ENCODE measurements around the gene C9orf50.

Gene C9orf50

DNA sequence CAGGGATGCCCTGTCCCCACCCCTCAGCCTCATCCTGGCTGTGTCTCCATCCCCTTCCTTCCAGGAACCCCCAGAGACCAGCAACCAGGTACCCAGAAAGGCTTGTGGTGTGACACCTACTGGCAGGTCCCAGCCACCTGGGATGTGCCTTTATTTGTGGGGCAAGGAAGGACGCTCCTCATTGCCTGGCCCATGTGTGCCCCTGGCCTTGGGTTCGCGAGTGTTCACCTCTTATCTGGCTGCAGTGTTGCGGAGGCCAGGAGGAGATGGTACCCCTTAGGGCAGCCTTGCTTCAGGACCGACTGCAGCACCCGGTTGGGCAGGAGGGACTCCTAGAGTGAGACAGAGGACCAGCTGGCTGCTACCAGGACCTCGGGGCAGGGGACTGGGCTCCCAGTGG lies 8.8 kb downstream of the C9orf50 start:
- DNase-seq (ENCODE audit: insufficient read length, low spot score): no peak
- no peak for FAIRE-seq

DNA sequence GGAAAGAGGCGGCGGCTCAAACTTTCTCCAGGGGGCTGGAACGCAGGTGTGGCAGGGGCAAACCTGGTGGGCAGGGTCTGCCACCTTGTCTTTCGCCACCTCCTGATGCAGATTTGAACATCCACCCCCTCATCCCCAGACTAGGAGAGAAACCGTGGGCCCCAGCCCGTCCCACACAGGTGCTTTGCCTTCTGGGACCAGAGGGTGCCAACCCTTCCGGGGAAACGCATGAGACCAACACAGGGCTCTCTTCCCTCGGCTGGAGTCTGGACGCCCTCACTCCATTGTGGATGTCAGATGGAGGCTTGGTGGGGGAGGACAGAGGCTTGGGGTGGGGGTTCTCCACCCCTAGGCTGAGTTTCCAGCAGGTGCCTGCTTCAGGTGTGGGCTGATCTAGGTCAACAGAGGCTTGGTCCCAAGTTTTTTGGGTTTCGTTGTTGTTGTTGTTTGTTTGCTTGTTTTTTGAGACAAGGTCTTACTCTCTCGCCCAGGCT lies 9.5 kb downstream of the C9orf50 start:
- DNase-seq (ENCODE audit: insufficient read length, low spot score) (no peak), FAIRE-seq (no peak)

DNA sequence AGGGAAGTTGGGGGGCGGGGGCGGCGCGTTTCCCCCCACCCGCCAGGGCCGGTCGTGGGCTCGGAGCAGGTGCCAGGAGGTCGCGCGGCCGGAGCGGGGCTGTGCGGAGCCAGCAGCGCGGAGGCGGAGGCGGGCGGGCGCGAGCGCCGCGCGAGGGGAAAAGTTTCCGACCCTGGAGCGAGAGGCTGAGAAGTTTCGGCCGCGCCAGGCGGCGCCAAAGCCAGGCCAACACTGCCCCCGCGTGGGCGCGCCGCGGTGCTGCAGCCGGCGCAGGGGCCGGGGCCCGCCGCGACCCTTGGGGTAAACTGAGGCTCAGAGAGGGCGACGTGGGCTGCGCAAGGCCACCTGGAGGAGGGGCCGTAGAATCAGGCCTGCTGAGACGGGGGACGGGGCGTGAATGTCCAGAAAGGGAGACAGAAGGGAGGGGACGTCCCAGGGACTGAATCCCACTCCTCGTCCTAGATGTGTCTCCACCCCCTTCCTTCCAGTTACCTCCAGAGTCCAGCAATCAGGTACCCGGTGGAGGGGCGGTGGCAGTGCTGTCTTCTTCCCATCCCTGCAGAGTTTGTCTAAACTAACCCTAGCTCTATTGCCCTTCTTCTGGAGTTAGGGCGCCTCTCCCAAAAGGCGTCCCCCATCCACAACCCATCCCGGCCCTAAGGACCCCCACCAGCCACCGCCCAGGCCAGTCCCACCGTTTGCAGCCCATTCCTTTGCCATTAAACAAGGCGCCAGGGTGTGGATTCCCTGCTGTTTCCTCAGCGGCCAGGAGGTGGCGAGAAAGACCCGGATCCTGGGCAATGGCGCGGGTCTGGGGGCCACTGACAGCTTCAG lies 10.2 kb downstream of the C9orf50 start:
- FAIRE-seq (no peak), DNase-seq (ENCODE audit: insufficient read length, low spot score) (peak; percentile 69)

DNA sequence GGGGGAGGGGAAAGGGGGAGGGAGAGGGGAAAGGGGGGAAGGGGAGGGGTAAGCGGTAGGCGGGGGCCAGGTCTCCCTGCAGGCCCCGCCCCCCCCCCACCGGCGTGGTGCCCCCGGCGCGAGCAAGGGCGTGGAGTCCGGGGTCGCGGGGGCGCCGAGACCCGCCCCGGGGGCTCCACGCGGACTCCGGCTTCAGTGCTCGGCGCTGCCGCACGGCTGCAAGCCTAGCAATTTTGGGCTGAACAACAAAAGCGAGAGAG lies 10.8 kb downstream of the C9orf50 start:
- no peak for DNase-seq (ENCODE audit: insufficient read length, low spot score)
- no peak for FAIRE-seq

DNA sequence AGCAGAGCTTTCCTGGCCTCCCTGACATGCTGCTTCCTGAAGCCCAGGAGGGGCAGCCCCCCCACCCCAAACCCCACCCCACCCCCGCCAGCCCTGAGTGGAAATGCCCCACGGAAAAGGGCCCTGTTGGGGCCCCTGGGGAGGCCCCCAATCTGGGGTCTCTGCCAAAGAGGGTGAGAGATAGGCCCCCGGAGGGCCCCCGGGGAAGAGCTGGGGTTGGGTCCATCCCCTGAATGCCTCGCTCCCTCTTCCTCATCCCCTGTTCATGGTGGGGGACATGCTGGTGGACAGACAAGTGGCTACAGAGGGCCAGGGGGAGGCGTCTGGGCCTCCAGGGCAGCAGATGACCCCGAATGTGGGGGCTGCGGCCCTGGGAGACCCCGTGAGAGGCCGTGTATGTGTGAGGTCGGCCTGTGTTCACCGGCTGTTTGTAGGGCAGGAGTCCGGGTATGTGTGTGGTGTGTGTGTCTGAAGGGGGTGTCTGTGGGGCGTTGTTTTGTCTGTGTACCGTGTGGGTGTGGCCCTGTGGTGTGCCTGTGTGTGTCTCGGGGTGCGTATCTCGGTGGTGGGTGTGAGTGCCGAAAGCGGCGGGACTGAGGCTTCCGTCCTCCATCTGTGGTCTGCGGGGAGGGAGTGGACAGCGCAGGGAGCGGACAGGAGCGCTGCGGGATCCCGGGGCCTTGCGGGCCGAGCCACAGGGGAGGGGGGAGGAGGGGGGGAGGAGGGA lies 11.3 kb downstream of the C9orf50 start:
- FAIRE-seq (no peak), DNase-seq (ENCODE audit: insufficient read length, low spot score) (no peak)

DNA sequence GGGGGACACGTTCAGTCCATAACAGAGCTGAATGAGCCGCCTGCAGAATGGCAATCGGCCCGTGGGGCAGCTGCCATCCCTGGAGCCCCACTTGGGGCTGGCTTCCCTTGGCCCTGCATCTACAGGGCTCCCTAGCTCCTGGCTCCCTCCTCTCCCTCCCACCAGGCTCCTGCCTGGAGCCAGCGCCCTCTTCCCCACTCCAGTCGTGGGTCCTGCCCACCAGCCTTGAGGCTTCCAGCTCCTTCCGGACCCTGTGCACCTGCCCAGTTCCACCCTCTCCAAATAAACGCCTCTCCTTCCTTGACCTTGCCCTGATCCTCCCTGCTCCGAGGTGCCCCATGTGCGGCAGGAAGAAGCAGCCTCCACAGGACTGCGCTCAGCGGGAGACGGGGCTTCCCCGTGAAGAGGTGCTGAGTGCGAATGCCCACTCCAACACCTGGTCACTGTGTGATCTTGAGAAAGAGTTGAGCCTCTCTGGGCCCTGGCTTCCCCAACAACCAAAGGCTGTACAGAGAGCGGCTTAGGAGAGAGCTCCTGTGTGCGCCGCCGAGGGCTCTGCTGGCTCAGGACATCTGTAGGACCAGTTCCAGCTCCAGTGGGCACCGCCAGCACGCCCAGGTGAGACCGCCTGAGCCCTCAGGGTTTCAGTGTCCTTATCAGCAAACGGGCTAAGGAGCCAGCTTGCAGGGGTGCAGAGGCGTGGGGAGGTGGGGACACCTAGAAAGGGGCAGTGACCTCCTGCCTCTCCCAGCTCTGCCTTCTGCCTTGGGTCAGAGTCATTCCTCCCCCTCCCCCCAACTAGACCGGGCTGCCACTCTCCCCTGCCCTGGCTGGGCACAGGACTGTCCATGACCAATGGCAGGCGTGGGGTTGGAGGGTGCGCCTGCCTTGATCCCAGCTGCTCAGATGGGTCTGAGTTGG lies 12.1 kb downstream of the C9orf50 start:
- FAIRE-seq (no peak), DNase-seq (ENCODE audit: insufficient read length, low spot score) (no peak)

DNA sequence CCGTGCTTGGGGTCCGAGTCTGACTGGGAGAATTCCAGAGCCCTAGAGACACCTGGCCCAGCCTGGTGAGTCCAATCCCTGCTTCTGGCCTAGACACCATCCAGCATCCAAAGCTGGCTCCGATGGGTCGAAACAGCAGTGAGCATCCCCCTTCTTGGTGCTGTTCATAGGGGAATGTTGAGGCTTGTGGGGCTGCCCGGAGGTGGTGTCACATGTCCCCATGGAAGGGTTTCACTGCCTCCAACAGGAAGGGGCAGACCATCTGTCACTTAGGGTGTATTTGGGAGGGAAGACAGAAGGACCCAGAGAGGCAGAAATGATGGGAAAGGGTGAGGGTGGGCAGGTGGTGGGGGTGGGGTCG lies 13.9 kb downstream of the C9orf50 start:
- no peak for DNase-seq (ENCODE audit: insufficient read length, low spot score)
- no peak for FAIRE-seq

DNA sequence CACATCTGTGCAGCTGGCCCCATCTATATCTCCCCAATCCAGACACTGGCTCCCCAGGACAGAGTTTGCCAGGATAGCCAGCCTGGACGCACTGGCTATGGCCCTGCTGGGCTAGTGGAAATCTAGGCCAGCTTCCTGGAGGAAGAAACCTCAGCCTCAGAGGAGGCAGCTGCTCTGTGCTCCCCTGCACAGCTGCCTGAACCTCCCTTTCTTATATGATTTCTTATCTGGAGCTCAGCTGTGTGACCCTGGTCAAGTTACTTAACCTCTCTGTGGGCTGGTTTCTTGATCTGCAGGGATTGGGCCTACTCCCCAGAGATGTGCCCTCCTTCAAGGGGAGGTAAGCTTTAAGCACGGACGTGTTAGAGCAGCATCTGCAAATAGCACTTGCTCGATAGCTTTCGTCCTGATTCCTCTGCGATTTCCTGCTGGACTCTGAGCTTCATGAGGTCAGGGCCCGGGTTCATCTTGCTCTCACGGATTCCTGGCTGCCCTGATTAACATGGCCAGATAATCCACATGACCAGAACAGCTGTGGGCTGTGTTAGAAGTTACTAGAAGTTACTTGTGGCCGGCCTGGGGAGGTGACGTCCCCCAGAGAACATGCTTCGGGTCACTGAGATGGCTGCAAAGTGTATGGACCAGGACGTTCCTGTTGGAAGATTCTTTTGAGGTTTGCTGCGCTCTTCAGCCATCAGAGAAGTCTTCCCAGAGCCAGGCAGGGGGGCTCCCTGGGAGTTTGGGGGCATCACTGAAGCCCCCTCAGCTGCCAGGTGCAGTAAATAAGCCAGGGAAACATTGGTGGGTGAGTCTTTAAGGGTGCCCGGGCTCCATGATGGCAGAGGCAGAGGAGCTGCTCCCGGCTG lies 14.5 kb downstream of the C9orf50 start:
- FAIRE-seq (no peak), DNase-seq (ENCODE audit: insufficient read length, low spot score) (no peak)

DNA sequence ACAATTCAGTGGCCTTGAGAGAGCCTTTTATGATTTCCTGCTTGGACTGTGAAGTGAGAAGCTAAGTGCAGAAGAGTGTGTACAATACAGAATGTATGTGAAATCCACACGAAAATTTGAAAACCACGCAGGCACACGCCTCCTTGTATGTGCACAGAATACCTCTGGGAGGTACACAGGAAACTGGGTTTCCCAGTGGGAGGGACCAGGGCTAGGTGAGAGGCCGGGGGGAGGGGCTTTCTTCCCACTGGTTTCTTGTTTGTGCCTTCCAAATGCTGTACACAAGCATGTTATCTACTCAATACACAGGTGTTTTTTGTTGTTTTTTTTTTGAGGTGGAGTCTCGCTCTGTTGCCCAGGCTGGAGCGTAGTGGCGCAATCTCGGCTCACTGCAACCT lies 16.1 kb downstream of the C9orf50 start:
- DNase-seq (ENCODE audit: insufficient read length, low spot score) (no peak), FAIRE-seq (no peak)

DNA sequence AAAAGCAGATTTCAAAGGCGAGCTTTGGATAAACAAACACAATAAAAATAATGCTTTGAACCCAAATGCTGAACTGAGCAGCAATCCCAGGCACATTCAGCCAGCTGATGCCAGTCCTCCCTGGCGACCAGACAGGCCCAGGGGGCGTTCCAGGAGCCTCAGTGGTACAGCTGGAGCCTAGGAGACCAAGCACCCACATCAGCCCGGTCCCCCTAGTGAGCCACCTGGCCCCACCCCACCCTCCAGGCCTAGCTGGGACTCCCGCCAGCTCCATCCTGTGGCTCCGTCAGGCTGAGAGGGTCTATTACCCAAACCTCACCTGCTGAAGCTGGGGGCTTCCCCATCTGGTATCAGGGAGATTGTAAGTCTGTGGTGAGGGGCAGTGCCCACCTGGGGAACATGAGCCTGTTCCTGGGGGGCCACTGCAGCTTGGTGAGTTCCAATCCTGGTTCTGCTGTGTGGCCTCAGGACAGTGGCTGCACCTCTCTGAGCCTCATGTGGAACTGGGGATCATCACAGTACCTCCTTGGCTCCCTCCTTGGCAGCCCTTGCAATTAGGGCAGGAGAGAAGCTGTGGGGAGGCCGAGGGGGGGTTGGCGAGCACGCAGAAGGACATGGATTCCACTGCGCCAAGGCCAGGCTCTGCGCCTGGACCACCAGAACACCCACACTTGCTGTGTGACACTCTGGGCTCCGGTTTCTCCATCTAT lies 16.7 kb downstream of the C9orf50 start:
- FAIRE-seq (no peak), DNase-seq (ENCODE audit: insufficient read length, low spot score) (no peak)

DNA sequence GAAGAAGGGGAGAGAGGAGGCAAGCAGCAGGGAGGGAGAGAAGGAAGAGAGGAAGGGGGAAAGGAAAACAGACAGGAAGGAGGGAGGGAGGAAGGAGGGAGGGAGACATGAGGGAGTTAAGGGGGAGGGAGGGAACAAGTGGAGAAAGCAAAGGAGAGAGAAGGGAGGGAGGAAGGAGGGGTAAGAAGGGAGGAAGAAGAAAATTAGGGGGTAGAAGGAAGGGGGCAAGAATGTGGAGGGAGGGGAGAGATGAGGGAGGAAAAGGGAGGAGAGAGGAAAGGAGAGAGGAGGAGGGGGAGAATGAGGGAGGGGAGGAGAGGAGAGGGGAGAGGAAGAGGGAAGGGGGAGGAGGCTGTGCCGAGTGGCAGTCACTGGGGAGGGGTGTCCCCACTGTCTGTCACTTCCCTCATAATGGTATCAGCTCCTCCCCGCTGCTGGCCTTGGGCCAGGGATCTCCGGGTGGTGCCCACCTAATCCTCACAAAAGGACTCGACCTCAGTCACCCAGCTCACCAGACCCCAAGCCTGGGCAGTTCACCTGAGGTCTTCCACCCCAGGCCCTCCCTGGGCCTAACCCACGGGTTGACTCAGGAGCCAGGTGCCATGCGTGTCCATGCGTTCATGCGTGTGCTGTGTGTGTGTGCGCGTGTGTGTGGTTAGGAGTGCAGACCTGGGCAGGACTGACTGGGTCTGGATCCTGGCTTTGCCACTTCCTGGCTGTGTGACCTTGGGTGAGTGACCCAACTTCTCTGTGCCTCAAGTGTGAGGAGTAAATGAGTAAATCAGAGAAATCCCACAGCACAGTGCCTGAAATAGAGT lies 18.1 kb downstream of the C9orf50 start:
- no peak for DNase-seq (ENCODE audit: insufficient read length, low spot score)
- no peak for FAIRE-seq

DNA sequence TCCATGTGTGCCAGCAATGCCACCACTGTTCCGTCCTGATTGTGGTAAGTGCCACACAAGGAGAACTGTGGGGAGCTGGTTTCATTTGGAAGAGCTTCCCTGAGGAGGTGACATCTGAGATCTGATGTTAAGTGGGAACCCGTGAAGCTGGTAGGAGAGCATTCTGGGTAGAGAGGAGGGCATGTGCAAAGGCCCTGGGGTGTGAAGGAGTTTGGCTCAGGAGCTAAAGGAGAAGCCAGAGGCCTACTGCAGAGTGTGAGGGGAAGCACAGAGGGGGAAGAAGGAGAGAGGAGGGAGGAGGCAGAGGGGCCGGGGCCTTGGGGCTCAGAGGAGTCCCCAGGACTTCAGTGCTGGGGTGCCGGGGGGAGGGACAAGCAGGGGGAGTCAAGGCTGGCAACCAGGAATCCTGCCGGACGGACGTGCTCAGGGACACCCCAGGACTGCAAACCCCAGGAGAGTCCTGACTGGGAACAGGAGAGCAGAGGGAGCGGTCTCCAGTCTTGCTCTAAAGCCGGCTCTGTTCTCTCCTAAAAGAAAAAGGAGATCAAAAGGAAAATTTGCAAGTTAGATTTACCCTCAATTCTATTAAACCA lies 19.7 kb downstream of the C9orf50 start:
- FAIRE-seq (no peak), DNase-seq (ENCODE audit: insufficient read length, low spot score) (no peak)

DNA sequence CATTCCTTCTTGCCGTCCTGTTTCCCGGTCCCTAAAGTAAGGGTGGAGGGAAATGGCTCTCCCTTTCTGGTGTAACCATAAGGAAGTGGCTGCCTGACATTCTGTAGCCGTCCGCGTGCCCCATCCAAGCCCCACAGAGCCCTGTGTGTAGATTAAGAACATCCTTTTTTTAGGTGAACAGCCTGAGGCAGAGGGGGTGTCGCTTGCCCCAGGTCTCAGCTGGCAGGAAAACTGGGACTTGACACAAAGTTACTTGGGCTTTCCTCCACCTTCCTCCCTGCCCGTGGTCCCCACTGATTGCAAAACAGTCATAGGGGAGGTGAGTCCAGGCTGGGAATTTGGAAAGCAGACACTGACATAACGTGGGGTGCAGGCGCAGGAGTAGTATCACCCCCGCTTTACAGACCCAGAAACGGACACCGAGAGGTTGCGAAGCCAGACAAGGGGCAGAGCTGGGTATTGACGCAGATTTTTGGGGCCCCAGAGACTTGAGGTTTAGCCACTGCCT lies 22.8 kb downstream of the C9orf50 start:
- FAIRE-seq (no peak), DNase-seq (ENCODE audit: insufficient read length, low spot score) (no peak)

DNA sequence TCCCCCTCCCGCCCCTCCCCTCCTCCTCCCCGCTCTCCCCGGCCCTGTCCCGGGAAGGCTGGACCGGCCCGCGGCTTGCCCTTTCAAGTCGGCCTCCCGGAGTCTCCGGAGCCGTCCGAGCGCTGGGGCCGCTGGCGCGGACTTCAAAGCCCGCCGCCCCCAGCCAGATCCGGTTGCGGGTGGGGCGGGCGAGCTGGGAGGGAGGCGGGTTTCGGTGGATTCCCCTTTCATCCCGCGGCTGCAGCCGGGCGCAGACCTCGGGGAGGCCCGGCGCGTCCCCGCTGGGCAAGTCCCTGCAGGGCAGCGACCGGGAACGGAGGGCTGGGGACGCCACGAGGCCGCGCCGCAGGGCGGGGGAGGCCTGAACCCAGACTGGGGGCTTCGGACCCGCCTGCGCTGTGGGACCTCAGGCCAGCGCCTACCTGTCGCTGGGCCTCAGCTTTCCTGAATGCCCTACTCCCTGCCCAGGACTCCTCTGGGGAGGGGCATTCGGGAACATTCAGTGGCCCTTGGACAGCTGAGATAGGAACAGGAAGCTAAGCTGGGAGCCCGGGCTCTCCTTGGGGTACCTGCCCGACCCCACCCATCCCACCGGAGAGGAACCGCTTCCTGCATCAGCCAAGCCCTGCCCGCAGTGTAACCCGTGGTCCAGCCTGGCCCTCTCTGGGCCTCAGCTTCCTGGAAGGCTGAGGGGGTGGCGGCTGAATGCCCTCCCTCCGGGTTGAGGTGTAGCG lies 23.4 kb downstream of the C9orf50 start:
- DNase-seq (ENCODE audit: insufficient read length, low spot score) (no peak), FAIRE-seq (no peak)

DNA sequence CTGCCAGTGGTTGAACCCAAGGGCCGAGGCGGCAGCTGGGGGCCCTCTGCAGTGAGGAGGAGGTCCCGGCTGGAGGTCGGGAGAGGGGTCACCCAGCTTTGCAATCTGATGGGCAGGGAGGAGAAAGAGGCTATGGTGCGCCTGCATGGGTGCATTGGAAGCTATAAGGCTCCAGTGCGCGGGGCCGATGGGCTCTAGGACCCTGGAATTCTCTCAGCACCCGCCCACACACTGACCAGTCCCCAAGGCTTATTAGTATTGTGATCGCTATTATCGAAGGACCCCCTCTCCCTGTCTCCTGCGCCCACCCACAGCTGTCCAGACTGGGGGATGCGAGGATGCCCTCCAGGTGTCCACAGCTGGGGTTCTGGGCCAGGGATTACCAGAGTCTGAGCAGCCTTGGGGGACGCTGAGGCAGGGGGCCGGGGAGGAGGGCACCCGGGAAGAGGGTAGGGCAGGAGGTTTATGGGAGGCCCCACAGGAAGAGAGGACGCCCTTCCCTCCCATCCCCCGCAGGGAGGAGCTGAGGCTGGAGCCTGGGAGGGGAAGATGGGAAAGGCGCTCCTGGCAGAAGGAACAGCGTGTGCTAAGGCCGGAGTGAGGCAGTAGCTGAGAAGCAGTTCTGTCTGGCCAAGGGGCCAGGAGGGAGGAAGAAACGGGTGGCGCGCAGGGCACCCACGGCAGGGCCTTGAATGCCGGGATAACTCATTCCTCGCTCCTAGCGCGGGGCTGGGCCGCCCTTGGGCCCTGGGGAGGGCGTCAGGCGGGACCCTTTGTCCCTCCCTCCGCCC lies 24.2 kb downstream of the C9orf50 start:
- no peak for FAIRE-seq
- no peak for DNase-seq (ENCODE audit: insufficient read length, low spot score)

DNA sequence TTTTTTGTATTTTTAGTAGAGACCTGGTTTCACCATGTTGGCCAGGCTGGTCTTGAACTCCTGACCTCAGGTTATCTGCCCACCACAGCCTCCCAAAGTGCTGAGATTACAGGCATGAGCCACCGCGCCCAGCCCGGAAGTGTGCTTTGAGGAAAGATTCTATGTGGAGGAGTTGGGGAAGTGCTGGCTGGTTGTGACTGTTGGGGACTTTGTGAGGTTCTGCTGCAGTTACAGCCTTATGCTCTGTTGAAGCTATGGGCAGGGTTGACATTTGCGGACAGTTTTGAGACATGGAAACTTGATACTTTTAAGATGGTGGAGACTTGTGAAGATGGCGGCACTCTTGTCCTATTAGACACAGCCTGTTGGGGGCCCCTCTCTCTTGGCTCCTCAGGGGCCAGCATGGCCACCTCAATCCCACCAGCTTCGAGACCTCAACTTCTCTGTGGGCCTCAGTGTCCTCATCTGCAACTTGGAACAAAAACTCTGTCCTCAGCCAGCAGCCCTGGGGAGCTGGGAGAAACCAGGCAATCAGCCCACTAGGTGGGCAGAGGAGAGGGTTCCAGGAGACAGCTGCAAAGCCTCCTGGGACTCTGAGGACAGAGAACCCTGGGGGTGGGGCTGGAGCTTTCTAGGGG lies 24.9 kb downstream of the C9orf50 start:
- DNase-seq (ENCODE audit: insufficient read length, low spot score) (no peak), FAIRE-seq (no peak)
